DND-41 (cell line): ENCODE measurements around the gene GPR146.

Experiments used
- ATAC-seq: fragments of 200-7000 bp; cut with Tn5 transposase; 3 replicates; pipeline ENCODE4 v1.9.1; 2021; ENCODE audit warnings: low read depth; ENCODE audit not compliant: insufficient read depth
- DNase-seq: peaks from one replicate; pipeline ENCODE4 v3.0.0-alpha.2; 2020
- H2AFZ ChIP-seq: 2 replicates; pipeline ENCODE4 v1.6.0; 2012; ENCODE audit warnings: low read depth, low read length
- H3K27ac ChIP-seq: 2 replicates; pipeline ENCODE4 v1.5.1; 2012; ENCODE audit warnings: low read length, inconsistent platforms
- H3K27me3 ChIP-seq: fragments of 200-600 bp; sonication (generic); 2 replicates; pipeline ENCODE4 v1.6.0; 2012; ENCODE audit warnings: low read length, mild to moderate bottlenecking, inconsistent platforms; ENCODE audit not compliant: insufficient read depth, poor library complexity
- H3K36me3 ChIP-seq: 2 replicates; pipeline ENCODE4 v1.5.1; 2012; ENCODE audit warnings: low read length, inconsistent platforms; ENCODE audit not compliant: insufficient read depth
- H3K4me1 ChIP-seq: 2 replicates; pipeline ENCODE4 v1.5.1; 2012; ENCODE audit warnings: mild to moderate bottlenecking, low read length; ENCODE audit not compliant: insufficient read depth
- H3K4me2 ChIP-seq: 2 replicates; pipeline ENCODE4 v1.6.0; 2012; ENCODE audit warnings: mild to moderate bottlenecking, moderate library complexity, low read length, inconsistent platforms; ENCODE audit not compliant: insufficient read depth
- H3K4me3 ChIP-seq, 2 experiments: fragments of 200-600 bp in 1 of 2; shearing (Covaris generic) in 1 of 2; 2 replicates each; pipeline ENCODE4 v1.5.1; 2012 to 2016; ENCODE audit warnings: inconsistent platforms in 2 of 2, low read length in 2 of 2, mild to moderate bottlenecking in 2 of 2, low read depth in 1 of 2, moderate library complexity in 1 of 2
- H3K79me2 ChIP-seq: 2 replicates; pipeline ENCODE4 v1.6.0; 2012; ENCODE audit warnings: low read length, inconsistent platforms; ENCODE audit not compliant: insufficient read depth
- H3K9ac ChIP-seq: 2 replicates; pipeline ENCODE4 v1.6.0; 2012; ENCODE audit warnings: low read depth, mild to moderate bottlenecking, inconsistent platforms, low read length, moderate library complexity
- H3K9me3 ChIP-seq: 2 replicates; pipeline ENCODE4 v1.5.1; 2012; ENCODE audit warnings: low read length, moderate library complexity, mild to moderate bottlenecking, inconsistent platforms; ENCODE audit not compliant: insufficient read depth, severe bottlenecking
- H4K20me1 ChIP-seq: 2 replicates; pipeline ENCODE4 v1.6.0; 2012; ENCODE audit warnings: low read length; ENCODE audit not compliant: insufficient read depth
- CTCF ChIP-seq: IDR thresholded peaks from 2 replicates; pipeline ENCODE4 v1.5.1; 2012; ENCODE audit warnings: borderline replicate concordance, low read length, moderate library complexity, mild to moderate bottlenecking; ENCODE audit not compliant: poor library complexity, severe bottlenecking; ENCODE audit errors: extremely low read depth
- EZH2 ChIP-seq: IDR thresholded peaks from 3 replicates; pipeline ENCODE4 v1.6.1; 2012; ENCODE audit warnings: borderline replicate concordance, low read depth, mild to moderate bottlenecking, moderate library complexity, low read length, inconsistent platforms; ENCODE audit not compliant: severe bottlenecking

GPR146 gene

GRCh38 chr7:1011297-1012003, 32.9 kb upstream of the GPR146 start:
- Histone ChIP-seq H3K27me3 (no peaks in the 10 kb centered on the region), H3K9ac (no peak overlapping the region), H3K4me1 (no peaks in the 10 kb centered on the region), H3K27ac (no peak overlapping the region), H3K4me2 (no peak overlapping the region), H3K4me3 (no peak overlapping the region), H3K9me3 (no peaks in the 10 kb centered on the region), H4K20me1 (peaks cover 30% of the 10 kb centered on the region), H3K36me3 (no peaks in the 10 kb centered on the region), H3K79me2 (no peaks in the 10 kb centered on the region), H2AFZ (no peak overlapping the region)
- DNase-seq, result no peak
- no peak for ATAC-seq
- no peak for TF ChIP-seq CTCF
- TF ChIP-seq EZH2, result no peak

- H4K20me1 ChIP-seq, result peaks cover 24% of the 10 kb centered on the region
- TF ChIP-seq CTCF (no peak), EZH2 (no peak)
- ATAC-seq, result no peak
These were observed 32.2 kb upstream of the GPR146 start for GRCh38 chr7:1012004-1012715.

GRCh38 chr7:1012716-1013095, 31.6 kb upstream of the GPR146 start:
- Histone ChIP-seq H4K20me1 (peaks cover 24% of the 10 kb centered on the region), H3K4me3 (no peak overlapping the region), H3K4me2 (no peak overlapping the region), H3K27ac (no peak overlapping the region), H2AFZ (no peak overlapping the region), H3K9me3 (no peaks in the 10 kb centered on the region), H3K27me3 (no peaks in the 10 kb centered on the region), H3K9ac (no peak overlapping the region), H3K36me3 (no peaks in the 10 kb centered on the region), H3K79me2 (no peaks in the 10 kb centered on the region), H3K4me1 (no peaks in the 10 kb centered on the region)
- no peak for DNase-seq
- TF ChIP-seq EZH2 (no peak), CTCF (no peak)
- ATAC-seq, result no peak

More at GRCh38 chr7:1012004-1012715, 32.2 kb upstream of the GPR146 start:
- Histone ChIP-seq H2AFZ (no peak overlapping the region), H3K9me3 (no peaks in the 10 kb centered on the region), H3K4me3 (no peak overlapping the region), H3K4me1 (no peaks in the 10 kb centered on the region), H3K27me3 (no peaks in the 10 kb centered on the region), H3K36me3 (no peaks in the 10 kb centered on the region), H3K27ac (no peak overlapping the region), H3K9ac (no peak overlapping the region), H3K4me2 (no peak overlapping the region), H3K79me2 (no peaks in the 10 kb centered on the region)
- no peak for DNase-seq
